HT1080 (cell line): ENCODE data around the gene CELSR1. TPM values are rescaled to one million over a fixed set of nuclear protein-coding genes. Genes with fewer than 3 reads are reported as not detected.
"Not testable (repeated sequence)": the region's sequence is repeated elsewhere in the genome, so short reads cannot be mapped to it uniquely, and the experiment has no call there.

Source experiments
- DNase-seq: peaks from one replicate; pipeline ENCODE4 v3.0.0-alpha.2; 2015; ENCODE audit warnings: low read depth
- total RNA-seq: library from RNA; depleted of rRNA; stranded (reverse); fragments of >200 nt; shearing (Covaris generic); gene quantifications from 2 replicates; pipeline ENCODE4 v1.2.3, GENCODE V29; 2014

CELSR1 gene
- total RNA-seq, 1 experiment from 2014 or later, result 17.9 TPM

DNA sequence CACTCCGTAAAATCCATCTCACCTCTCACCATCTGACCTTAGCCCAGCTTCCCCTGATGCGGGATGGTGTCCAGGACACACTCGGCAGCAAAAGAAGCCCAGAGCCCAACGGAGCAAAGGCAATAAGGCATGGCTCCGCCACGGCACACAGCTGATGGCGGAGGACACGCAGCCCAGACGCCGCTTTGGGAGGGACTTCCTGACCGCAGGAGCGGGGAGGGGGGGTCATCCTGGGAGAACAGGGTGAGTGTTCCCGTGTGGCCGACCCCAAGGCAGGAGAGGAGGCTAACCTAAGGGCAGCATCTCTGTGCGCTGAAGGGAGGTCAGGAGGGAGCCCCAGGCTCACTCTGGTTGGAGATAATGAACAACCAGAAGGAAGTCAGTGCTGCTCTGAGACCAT, 130.6 kb downstream of the CELSR1 start:
- DNase-seq, result no peak

- DNase-seq, result no peak
Observed at GRCh38 chr22:46406349-46406748, 131.1 kb downstream of the CELSR1 start.

DNA sequence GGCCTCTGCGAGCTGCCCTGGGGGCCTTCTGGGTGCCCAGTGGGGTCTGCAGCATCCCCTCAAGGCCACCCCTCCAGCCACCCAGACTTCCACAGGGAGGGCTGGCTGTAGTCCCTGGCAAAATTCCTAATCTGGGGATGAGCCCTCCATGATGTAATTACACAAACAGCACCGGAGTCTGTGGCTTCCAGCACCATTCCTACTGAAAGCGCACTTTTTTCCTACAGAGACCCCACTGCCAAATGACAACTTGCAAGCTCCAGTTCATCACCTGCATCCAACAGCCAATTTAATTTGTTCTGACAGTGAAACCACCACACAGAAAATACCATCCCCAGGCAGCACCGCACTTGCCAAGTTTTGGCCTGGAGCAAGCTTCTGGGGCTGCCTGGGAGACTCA, 131.5 kb downstream of the CELSR1 start:
- no peak for DNase-seq

DNA sequence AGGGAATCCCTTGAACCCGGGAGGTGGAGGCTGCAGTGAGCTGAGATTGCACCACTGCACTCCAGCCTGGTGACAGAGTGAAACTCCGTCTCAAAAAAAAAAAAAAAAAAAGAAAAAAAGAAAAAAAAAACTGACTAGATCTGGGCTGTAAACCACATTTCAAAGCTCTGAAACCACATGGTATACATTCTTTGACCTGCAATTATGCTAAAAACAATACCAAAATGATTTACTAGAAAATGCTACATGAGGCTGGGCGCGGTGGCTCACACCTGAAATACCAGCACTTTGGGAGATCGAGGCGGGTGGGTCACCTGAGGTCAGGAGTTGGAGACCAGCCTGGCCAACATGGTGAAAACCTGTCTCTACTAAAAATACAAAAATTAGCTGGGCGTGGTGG, 133.5 kb downstream of the CELSR1 start:
- DNase-seq, result not testable (repeated sequence)

- DNase-seq, result no peak
Observed at GRCh38 chr22:46402505-46402904, 134.9 kb downstream of the CELSR1 start.

- no peak for DNase-seq
Observed at GRCh38 chr22:46401370-46401769, 136.1 kb downstream of the CELSR1 start.

- no peak for DNase-seq
Observed at GRCh38 chr22:46399251-46400024, 138.0 kb downstream of the CELSR1 start.

DNA sequence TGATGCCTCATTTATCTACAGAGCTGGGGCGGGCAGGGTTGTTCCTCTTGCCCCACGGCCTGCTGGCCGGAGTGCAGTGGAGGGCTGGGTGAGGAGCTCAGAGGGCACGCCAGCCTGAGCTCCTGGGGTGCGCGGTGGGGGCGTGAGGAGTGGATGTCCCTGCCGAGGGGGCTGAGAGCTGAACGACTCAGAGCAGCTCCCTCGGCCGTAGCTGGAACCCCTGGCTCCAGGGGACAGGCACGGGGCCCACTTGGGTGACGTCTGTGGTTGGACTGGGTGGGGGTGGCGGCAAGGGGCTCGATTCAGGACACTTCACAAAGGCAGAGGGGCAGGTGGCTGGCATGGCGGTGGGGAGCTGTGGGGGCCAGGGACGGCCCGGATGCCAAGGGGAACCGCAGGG, 139.5 kb downstream of the CELSR1 start:
- no peak for DNase-seq

GRCh38 chr22:46397514-46397913, 139.9 kb downstream of the CELSR1 start:
- no peak for DNase-seq

- not testable (repeated sequence) for DNase-seq
Observed at GRCh38 chr22:46397049-46397448, 140.4 kb downstream of the CELSR1 start.

GRCh38 chr22:46395145-46395544, 142.3 kb downstream of the CELSR1 start:
- DNase-seq, result no peak

DNA sequence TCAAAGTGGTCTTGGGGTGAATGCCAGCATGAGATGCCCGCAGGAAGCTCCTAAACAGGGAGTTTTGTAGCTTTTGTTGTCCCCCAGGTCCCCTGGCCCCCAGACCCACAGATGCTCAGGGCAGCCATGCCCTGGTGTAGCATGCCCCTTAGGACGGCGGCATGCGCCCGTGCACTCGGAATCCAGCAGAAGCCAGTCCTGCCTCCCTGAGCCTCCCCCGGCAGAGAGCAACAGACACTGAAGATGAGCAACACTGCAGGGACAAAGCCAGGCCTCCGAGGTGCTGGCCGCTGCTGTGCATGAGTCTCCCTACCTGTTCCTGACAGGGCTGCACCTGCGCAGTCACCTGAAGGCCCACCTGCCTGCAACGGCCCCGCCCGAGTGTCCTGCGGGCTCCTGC, 142.8 kb downstream of the CELSR1 start:
- DNase-seq, result no peak

- DNase-seq, result no peak
Observed at GRCh38 chr22:46393873-46394272, 143.5 kb downstream of the CELSR1 start.

- DNase-seq, result no peak
Observed at GRCh38 chr22:46392137-46392844, 145.1 kb downstream of the CELSR1 start.

DNA sequence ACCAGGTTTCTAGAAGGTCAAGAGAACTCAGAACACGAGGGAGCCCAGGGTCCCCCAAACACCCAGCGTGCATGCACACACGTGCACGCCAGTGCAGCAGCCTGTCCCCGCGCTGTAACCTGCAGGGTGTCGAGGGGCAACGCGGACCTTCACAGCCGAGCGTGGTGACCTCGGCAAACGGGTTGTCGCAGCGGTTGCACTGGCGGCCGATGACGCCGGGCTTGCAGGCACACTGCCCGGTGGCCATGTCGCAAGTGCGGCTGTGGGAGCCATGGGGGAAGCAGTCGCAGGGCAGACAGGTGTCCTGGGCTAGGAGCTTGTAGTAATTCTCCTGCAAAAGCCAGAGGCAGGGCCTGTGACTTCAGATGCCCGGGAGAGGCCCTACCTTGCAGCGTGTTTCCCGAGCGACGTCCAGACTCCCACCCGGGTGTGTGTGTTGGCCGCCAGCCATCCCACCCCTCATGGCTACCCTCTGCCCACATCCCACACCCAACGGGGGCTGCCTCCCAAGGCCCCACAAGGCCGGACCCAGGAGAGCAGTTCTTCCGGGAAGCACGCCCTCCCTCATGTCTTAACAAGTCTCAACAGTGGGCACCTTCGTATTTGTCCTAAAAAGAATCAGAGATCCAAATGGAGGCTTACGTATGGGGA, 145.8 kb downstream of the CELSR1 start:
- DNase-seq, result no peak

GRCh38 chr22:46390652-46391301, 146.6 kb downstream of the CELSR1 start:
- DNase-seq, result no peak

GRCh38 chr22:46390105-46390651, 147.2 kb downstream of the CELSR1 start:
- DNase-seq, result no peak

- no peak for DNase-seq
Observed at GRCh38 chr22:46389081-46389480, 148.3 kb downstream of the CELSR1 start.

DNA sequence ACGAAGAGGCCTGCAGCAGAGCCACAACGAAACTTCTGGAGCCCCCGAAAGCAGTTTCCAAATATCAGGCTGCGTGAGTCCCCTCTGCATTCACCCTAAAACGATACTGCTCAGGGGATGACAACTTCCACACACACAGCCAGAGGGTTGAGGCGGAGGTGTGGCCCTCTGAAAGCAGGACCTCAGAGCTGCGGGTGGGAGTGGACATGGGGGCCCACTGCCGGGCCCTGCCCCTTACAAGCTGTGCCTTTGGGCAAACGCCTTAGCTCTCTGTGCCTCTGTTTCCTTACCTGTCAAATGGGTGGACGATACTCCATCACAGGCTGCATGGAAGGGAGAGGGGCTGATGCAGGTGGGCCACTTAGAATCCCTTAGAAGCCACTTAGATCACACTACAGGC, 148.8 kb downstream of the CELSR1 start:
- DNase-seq, result no peak

DNA sequence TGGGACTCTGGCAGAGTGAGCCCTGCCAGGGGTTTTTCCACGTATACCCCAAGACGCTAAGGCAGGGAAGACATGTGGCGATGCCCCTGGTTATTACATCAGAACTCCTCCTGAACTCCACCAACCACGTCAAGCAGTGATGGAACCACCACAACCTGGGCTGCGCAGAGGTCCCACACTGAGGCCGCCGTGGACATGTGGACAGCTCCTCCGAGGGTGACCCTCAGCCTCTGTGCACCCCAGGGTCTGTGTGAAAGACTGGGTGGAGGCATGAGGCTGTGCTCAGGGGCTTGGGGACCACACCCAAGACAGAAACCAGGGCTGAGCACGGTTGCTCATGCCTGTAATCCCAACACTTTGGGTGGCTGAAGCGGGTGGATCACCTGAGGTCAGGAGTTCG, 149.7 kb downstream of the CELSR1 start:
- no peak for DNase-seq

DNA sequence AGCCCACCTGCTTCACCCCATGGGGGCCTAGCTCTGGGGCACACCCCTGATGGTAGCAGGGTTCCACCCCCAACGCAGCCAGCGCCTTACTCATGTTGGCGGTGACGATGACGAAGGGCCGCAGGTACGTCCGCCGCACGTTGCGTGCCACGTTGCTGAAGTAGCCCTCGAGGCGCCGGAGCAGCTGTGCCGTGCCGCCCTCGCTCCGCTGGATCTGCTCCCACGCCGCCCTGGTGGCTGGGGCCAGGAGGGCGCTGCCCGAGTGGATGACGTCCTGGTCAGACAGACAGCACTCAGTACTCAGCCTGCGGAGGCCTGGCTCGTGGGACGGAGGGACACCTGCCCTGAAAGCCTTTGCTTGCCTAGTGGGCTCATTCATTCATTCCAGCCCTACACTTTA, 151.1 kb downstream of the CELSR1 start:
- no peak for DNase-seq

DNA sequence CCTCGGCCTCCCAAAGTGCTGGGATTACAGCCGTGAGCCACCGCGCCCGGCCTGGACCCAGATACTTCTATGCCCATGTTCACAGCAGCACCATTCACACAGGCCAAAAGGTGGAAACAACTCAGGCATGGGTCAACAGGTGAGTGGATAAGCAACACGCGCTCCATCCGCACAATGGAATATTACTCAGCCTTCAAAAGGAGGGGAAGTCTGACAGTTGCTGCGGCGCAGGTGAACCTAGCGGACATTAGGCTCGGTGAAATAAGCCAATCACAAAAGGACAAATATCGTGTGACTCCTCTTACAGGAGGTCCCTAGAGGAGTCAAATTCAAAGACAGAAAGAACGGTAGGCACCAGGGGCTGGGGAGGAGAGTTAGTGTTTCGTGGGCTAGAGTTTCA, 154.9 kb downstream of the CELSR1 start:
- DNase-seq, result no peak
